GM18511 (cell line): ENCODE measurements around the gene TXNDC16.
"Not testable (repeated sequence)": the region's sequence is repeated elsewhere in the genome, so short reads cannot be mapped to it uniquely, and the experiment has no call there.

Experiments used
- ATAC-seq: cut with Tn5 transposase; IDR thresholded peaks from one replicate; pipeline ENCODE4 v1.9.1; 2021; ENCODE audit warnings: mild to moderate bottlenecking, moderate library complexity; ENCODE audit not compliant: unreplicated experiment

Gene TXNDC16

GRCh38 chr14:52552063-52552988, at the start of gene TXNDC16, which contains the start of gene GPR137C:
TSS of gene TXNDC16 (minus strand) at chr14:52552505. CDS start at chr14:52543557, 8,948 bp downstream.
TSS of gene GPR137C (plus strand) at chr14:52552836. CDS start at chr14:52553148, 312 bp downstream.
- ATAC-seq = peak; percentile 94

GRCh38 chr14:52599974-52600373, 47.7 kb upstream of the TXNDC16 start:
- no peak for ATAC-seq

- ATAC-seq = no peak
Observed at GRCh38 chr14:52598568-52598967, 46.3 kb upstream of the TXNDC16 start.

GRCh38 chr14:52596861-52597260, 44.6 kb upstream of the TXNDC16 start:
- no peak for ATAC-seq

GRCh38 chr14:52596320-52596719, 44.0 kb upstream of the TXNDC16 start:
- ATAC-seq = no peak

- no peak for ATAC-seq
Observed at GRCh38 chr14:52590318-52590717, 38.0 kb upstream of the TXNDC16 start.

- ATAC-seq = no peak
Observed at GRCh38 chr14:52589646-52590045, 37.3 kb upstream of the TXNDC16 start.

GRCh38 chr14:52583544-52583943, 31.2 kb upstream of the TXNDC16 start:
- ATAC-seq = no peak

GRCh38 chr14:52575858-52576257, 23.6 kb upstream of the TXNDC16 start:
- no peak for ATAC-seq

- not testable (repeated sequence) for ATAC-seq
Observed at GRCh38 chr14:52568454-52568853, 16.1 kb upstream of the TXNDC16 start.

- ATAC-seq = no peak
Observed at GRCh38 chr14:52563120-52563519, 10.8 kb upstream of the TXNDC16 start.

- ATAC-seq = no peak
Observed at GRCh38 chr14:52558688-52559087, 6.4 kb upstream of the TXNDC16 start.

- no peak for ATAC-seq
Observed at GRCh38 chr14:52553671-52554575, 1.6 kb upstream of the TXNDC16 start.

- peak; percentile 35 for ATAC-seq
Observed at GRCh38 chr14:52553002-52553670, 831 bp upstream of the TXNDC16 start.

GRCh38 chr14:52551696-52552062, 626 bp downstream of the TXNDC16 start:
- ATAC-seq = no peak

GRCh38 chr14:52551205-52551604, 1.1 kb downstream of the TXNDC16 start:
- ATAC-seq = no peak

- ATAC-seq = no peak
Observed at GRCh38 chr14:52550661-52551060, 1.6 kb downstream of the TXNDC16 start.

- no peak for ATAC-seq
Observed at GRCh38 chr14:52547526-52547925, 4.8 kb downstream of the TXNDC16 start.

GRCh38 chr14:52547027-52547426, 5.3 kb downstream of the TXNDC16 start:
- no peak for ATAC-seq

- no peak for ATAC-seq
Observed at GRCh38 chr14:52546318-52546670, 6.0 kb downstream of the TXNDC16 start.
